DND-41 (cell line): ENCODE measurements around the gene MYH9.

Experiments used
- ATAC-seq: fragments of 200-7000 bp; cut with Tn5 transposase; 3 replicates; pipeline ENCODE4 v1.9.1; 2021; ENCODE audit warnings: low read depth; ENCODE audit not compliant: insufficient read depth
- DNase-seq: peaks from one replicate; pipeline ENCODE4 v3.0.0-alpha.2; 2020
- H2AFZ ChIP-seq: 2 replicates; pipeline ENCODE4 v1.6.0; 2012; ENCODE audit warnings: low read depth, low read length
- H3K27ac ChIP-seq: 2 replicates; pipeline ENCODE4 v1.5.1; 2012; ENCODE audit warnings: low read length, inconsistent platforms
- H3K27me3 ChIP-seq: fragments of 200-600 bp; sonication (generic); 2 replicates; pipeline ENCODE4 v1.6.0; 2012; ENCODE audit warnings: low read length, mild to moderate bottlenecking, inconsistent platforms; ENCODE audit not compliant: insufficient read depth, poor library complexity
- H3K36me3 ChIP-seq: 2 replicates; pipeline ENCODE4 v1.5.1; 2012; ENCODE audit warnings: low read length, inconsistent platforms; ENCODE audit not compliant: insufficient read depth
- H3K4me1 ChIP-seq: 2 replicates; pipeline ENCODE4 v1.5.1; 2012; ENCODE audit warnings: mild to moderate bottlenecking, low read length; ENCODE audit not compliant: insufficient read depth
- H3K4me2 ChIP-seq: 2 replicates; pipeline ENCODE4 v1.6.0; 2012; ENCODE audit warnings: mild to moderate bottlenecking, moderate library complexity, low read length, inconsistent platforms; ENCODE audit not compliant: insufficient read depth
- H3K4me3 ChIP-seq, 2 experiments: fragments of 200-600 bp in 1 of 2; shearing (Covaris generic) in 1 of 2; 2 replicates each; pipeline ENCODE4 v1.5.1; 2012 to 2016; ENCODE audit warnings: inconsistent platforms in 2 of 2, low read length in 2 of 2, mild to moderate bottlenecking in 2 of 2, low read depth in 1 of 2, moderate library complexity in 1 of 2
- H3K79me2 ChIP-seq: 2 replicates; pipeline ENCODE4 v1.6.0; 2012; ENCODE audit warnings: low read length, inconsistent platforms; ENCODE audit not compliant: insufficient read depth
- H3K9ac ChIP-seq: 2 replicates; pipeline ENCODE4 v1.6.0; 2012; ENCODE audit warnings: low read depth, mild to moderate bottlenecking, inconsistent platforms, low read length, moderate library complexity
- H3K9me3 ChIP-seq: 2 replicates; pipeline ENCODE4 v1.5.1; 2012; ENCODE audit warnings: low read length, moderate library complexity, mild to moderate bottlenecking, inconsistent platforms; ENCODE audit not compliant: insufficient read depth, severe bottlenecking
- H4K20me1 ChIP-seq: 2 replicates; pipeline ENCODE4 v1.6.0; 2012; ENCODE audit warnings: low read length; ENCODE audit not compliant: insufficient read depth
- EZH2 ChIP-seq: IDR thresholded peaks from 3 replicates; pipeline ENCODE4 v1.6.1; 2012; ENCODE audit warnings: borderline replicate concordance, low read depth, mild to moderate bottlenecking, moderate library complexity, low read length, inconsistent platforms; ENCODE audit not compliant: severe bottlenecking
- TF ChIP-seq, protein P1 (sequence below): IDR thresholded peaks from 2 replicates; pipeline ENCODE4 v1.5.1; 2012; ENCODE audit warnings: borderline replicate concordance, low read length, moderate library complexity, mild to moderate bottlenecking; ENCODE audit not compliant: poor library complexity, severe bottlenecking; ENCODE audit errors: extremely low read depth

Gene MYH9

DNA sequence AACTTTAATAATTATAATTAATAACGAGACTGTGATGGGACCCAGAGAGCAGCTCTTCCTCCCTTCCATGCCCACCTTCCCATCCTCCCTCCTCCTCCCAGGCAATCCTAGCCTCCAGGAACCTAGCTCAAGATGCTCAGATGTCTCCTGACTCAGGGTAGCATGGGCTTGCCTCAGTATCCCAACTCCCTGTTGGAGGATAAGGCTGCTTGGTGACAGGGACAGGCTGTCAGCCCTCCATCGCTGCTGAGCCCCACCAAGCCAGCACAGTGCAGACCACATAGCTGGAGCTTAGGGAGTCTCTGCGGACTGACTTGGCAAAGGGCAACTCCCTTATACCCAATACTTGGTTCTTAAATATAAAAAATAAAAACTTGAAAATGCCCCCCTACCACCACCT is 11.5 kb downstream of the MYH9 start:
- H2AFZ ChIP-seq, result no peak overlapping the region
- peaks cover 79% of the 10 kb centered on the region for H3K4me1 ChIP-seq
- peaks cover 81% of the 10 kb centered on the region for H4K20me1 ChIP-seq
- no peaks in the 10 kb centered on the region for H3K9me3 ChIP-seq
- H3K4me3 ChIP-seq, result no peak overlapping the region
- H3K79me2 ChIP-seq, result peaks cover 98% of the 10 kb centered on the region
- ATAC-seq (no peak), DNase-seq (no peak)
- TF ChIP-seq, protein P1, sequence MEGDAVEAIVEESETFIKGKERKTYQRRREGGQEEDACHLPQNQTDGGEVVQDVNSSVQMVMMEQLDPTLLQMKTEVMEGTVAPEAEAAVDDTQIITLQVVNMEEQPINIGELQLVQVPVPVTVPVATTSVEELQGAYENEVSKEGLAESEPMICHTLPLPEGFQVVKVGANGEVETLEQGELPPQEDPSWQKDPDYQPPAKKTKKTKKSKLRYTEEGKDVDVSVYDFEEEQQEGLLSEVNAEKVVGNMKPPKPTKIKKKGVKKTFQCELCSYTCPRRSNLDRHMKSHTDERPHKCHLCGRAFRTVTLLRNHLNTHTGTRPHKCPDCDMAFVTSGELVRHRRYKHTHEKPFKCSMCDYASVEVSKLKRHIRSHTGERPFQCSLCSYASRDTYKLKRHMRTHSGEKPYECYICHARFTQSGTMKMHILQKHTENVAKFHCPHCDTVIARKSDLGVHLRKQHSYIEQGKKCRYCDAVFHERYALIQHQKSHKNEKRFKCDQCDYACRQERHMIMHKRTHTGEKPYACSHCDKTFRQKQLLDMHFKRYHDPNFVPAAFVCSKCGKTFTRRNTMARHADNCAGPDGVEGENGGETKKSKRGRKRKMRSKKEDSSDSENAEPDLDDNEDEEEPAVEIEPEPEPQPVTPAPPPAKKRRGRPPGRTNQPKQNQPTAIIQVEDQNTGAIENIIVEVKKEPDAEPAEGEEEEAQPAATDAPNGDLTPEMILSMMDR, result no peak
- TF ChIP-seq EZH2, result no peak
- H3K27me3 ChIP-seq, result no peaks in the 10 kb centered on the region
- H3K9ac ChIP-seq, result no peak overlapping the region
- H3K36me3 ChIP-seq, result peaks cover 32% of the 10 kb centered on the region
- H3K4me2 ChIP-seq, result no peak overlapping the region
- 0 out of 2 replicates have a peak overlapping the region, but pooled peaks have one; percentile 15 for H3K27ac ChIP-seq

DNA sequence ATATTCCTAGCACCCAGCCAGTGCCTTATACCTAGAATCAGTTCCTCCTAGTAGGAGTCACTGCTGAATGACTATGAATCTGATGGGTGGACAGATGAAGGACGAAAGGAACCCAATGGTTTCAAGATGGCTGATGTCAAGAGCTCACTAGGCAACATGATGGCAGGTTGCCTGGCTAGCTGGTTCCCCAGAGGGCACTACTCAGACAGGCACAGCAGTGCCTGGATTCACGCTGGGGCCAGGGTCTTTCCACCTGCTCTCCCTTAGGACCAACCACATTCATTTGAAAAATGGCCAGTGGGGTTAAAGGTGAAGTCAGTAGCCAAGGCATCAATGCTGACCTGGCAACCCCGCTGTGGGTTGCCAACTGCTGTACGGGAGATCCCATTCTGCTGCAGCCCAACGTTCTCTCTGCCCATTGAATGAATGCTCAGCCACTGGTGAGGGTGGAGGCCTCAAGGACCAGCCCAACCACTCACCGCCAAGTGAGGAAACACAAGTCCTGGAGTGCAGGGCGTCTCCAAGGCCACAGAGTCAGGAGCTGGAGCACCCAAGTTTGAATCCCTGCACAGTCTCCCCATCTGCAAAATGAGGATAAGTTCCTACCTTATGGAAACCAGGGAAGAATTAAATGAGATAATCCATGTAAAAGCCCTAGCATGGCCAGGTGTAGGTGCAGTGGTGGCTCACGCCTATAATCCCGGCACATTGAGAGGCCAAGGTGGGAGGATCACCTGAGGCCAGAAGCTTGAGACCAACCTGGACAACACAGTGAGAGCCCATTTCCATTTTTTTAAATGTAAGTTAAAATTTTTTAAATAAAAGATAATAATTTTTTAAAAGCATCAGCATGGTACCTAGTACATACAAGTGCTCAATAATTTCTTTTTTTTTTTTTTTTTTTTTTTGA is 12.4 kb downstream of the MYH9 start:
- no peak overlapping the region for H3K9ac ChIP-seq
- H3K4me1 ChIP-seq, result peaks cover 75% of the 10 kb centered on the region
- TF ChIP-seq, protein P1, result no peak
- TF ChIP-seq EZH2, result no peak
- no peak overlapping the region for H3K4me2 ChIP-seq
- H2AFZ ChIP-seq, result no peak overlapping the region
- H4K20me1 ChIP-seq, result peaks cover 82% of the 10 kb centered on the region
- H3K36me3 ChIP-seq, result peaks cover 28% of the 10 kb centered on the region
- no peaks in the 10 kb centered on the region for H3K9me3 ChIP-seq
- ATAC-seq (no peak), DNase-seq (no peak)
- H3K79me2 ChIP-seq, result peaks cover 99% of the 10 kb centered on the region
- no peak overlapping the region for H3K27ac ChIP-seq
- H3K4me3 ChIP-seq, result no peak overlapping the region
- no peaks in the 10 kb centered on the region for H3K27me3 ChIP-seq

DNA sequence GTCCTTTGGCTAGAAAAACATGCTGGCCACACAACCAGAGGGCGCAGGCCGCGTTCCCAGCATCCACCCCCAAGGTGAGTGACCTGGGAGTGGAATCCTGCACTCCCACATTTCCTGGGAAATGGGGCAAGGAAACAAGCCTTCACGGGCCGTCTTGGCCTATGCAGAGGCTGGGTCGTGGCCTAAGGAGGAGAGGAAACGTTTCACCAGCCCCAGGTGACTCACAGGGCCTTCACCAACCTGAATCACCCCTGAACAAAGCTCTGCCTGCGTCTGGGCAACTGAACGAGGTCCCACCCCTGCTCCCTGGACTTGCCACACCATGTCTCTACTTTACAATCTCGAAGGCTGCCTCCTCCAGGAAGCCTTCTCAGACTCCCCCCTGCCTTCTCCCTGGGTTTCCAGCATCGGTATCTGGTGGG is 13.2 kb downstream of the MYH9 start:
- Histone ChIP-seq H3K27ac (no peak overlapping the region), H3K4me1 (peaks cover 73% of the 10 kb centered on the region), H3K27me3 (no peaks in the 10 kb centered on the region), H3K9me3 (no peaks in the 10 kb centered on the region), H4K20me1 (peaks cover 82% of the 10 kb centered on the region), H3K4me2 (no peak overlapping the region), H3K4me3 (no peak overlapping the region), H3K79me2 (peaks cover 99% of the 10 kb centered on the region), H3K9ac (no peak overlapping the region), H3K36me3 (peaks cover 26% of the 10 kb centered on the region), H2AFZ (no peak overlapping the region)
- no peak for TF ChIP-seq EZH2
- TF ChIP-seq, protein P1, result no peak
- DNase-seq (no peak), ATAC-seq (no peak)
